ENCODE data around the gene SDSL. TPM values are rescaled to one million over a fixed set of nuclear protein-coding genes. Genes with fewer than 3 reads are reported as not detected.

The SDSL gene
- total RNA-seq, 3 donors from 2014 or later (not counting 1 experiment from before 2014, with no cell fraction given), result 1.0 to 7.5 (median 3.7) TPM

GRCh38 chr12:113396828-113397496 lies 25.2 kb upstream of the SDSL start:
- Mint-ChIP-seq H3K4me1 (no peaks in the 10 kb centered on the region), H3K36me3 (no peaks in the 10 kb centered on the region), H3K27me3 (ENCODE audit: low read depth in 2 of 2) (peaks cover 0 to 3% of the 10 kb centered on the region in 2 donors), H3K27ac (no peak overlapping the region), H3K4me3 (no peak overlapping the region), H3K9me3 (no peaks in the 10 kb centered on the region)
- H3K4me1 ChIP-seq (ENCODE audit: control insufficient read depth, insufficient read depth, low read length), result no peaks in the 10 kb centered on the region
- H3K9me3 ChIP-seq (ENCODE audit: control insufficient read depth, insufficient read depth, low read length), result no peaks in the 10 kb centered on the region
- no peak for ATAC-seq
- intact Hi-C loops (cut with micrococcal nuclease), result no loop called here
- no peak for TF ChIP-seq CTCF (IDR thresholded peaks at IDR 0.05)
- no peak overlapping the region for H3K27ac ChIP-seq (ENCODE audit: low read length)
- no peak for DNase-seq
- 79% methylated on average over 15 of the region's 16 CpGs for WGBS (ENCODE audit: insufficient coverage)
- H3K4me3 ChIP-seq (ENCODE audit: low read length), result no peak overlapping the region
- H3K36me3 ChIP-seq (ENCODE audit: control insufficient read depth, insufficient read depth, low read length), result no peaks in the 10 kb centered on the region
- H3K27me3 ChIP-seq (ENCODE audit: control insufficient read depth, insufficient read depth, low read length), result no peaks in the 10 kb centered on the region

DNA sequence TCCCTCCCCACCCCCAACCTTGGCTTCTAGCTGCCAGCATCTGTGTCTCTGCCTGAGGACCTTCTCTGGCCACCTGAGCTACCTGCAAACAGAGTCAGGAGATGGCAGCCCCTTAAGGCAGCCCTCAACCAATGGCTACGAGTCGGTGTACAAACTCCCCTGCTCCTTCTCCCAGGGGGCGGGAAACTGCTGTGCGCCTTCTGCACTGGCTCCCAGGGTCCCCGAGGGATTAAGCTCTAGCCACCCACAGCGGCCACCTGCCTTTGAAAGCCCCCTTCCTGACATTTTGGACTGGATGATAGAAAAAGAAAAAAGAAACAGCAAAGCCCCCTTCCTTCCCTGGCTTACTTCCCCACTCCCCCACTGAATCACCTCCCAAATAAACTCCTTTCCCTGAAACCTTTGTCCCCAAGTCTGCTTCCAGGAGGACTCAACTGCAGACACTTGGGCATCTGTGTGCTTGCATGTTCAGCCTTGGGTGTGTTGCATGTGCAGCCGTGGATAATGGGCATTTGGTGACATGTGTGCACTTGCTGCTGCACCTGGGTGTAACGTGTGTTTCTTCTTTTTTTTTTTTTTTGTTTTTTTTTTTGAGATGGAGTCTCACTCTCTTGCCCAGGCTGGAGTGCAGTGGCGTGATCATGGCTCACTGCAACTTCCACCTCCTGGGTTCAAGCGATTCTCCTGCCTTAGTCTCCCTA lies 24.5 kb upstream of the SDSL start:
- H3K4me1 Mint-ChIP-seq, result no peaks in the 10 kb centered on the region
- Histone ChIP-seq H3K36me3 (ENCODE audit: control insufficient read depth, insufficient read depth, low read length) (no peaks in the 10 kb centered on the region), H3K4me3 (ENCODE audit: low read length) (no peak overlapping the region), H3K4me1 (ENCODE audit: control insufficient read depth, insufficient read depth, low read length) (no peaks in the 10 kb centered on the region), H3K9me3 (ENCODE audit: control insufficient read depth, insufficient read depth, low read length) (no peaks in the 10 kb centered on the region), H3K27ac (ENCODE audit: low read length) (no peak overlapping the region), H3K27me3 (ENCODE audit: control insufficient read depth, insufficient read depth, low read length) (no peaks in the 10 kb centered on the region)
- H3K27ac Mint-ChIP-seq, result no peak overlapping the region
- ATAC-seq (no peak), DNase-seq (no peak)
- intact Hi-C loops (cut with micrococcal nuclease), result no loop called here
- 70% methylated on average over 9 of the region's 10 CpGs for WGBS (ENCODE audit: insufficient coverage)
- TF ChIP-seq CTCF (IDR thresholded peaks at IDR 0.05), result no peak
- no peaks in the 10 kb centered on the region for H3K9me3 Mint-ChIP-seq
- H3K27me3 Mint-ChIP-seq (ENCODE audit: low read depth in 2 of 2), result peaks cover 0 to 3% of the 10 kb centered on the region in 2 donors
- H3K36me3 Mint-ChIP-seq, result no peaks in the 10 kb centered on the region
- H3K4me3 Mint-ChIP-seq, result no peak overlapping the region

DNA sequence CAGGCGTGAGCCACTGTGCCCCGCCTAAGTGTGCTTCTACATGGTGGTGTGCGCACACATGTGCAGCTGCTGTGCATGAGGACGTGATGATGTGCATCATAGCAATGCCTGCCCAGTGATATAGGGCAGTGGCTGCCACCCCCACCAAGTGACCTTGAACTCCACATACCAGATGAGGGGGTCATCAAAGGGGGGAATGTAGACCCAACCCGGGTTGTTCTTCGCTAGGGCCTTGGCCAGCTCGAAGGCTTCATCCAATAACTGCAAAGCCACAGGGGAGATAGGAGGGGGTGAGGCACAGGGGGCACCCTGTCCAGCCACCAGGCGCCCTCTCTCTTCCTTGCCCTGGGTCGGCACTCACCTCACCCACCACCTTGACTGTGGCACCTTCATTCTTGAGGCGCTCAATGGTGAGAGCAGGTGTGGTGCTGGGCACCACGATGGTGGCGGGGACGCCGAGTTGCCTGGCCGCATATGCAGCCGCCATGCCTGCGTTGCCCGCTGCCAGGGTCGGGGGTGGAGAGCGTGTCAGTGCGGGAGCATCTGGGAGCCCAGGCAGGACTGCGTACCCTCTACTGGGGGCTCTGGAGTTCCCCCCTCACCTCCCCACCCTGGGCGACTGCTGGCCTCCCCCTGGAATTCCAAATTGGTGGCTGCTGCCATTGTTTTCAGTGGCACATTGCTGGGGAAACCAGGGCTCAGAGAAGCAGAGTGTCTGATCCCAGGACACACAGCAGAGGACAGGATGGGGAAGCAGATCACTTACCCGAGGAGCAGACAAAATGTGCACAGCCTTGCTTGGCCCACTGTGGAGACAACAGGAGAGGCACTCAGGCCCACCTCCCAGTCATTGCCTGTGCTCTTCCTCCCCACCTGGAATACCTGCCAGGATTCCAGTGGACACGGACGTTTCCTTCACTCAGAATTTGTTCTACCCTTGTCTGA lies 23.6 kb upstream of the SDSL start:
- DNase-seq (no peak), ATAC-seq (no peak)
- Mint-ChIP-seq H3K9me3 (no peaks in the 10 kb centered on the region), H3K27me3 (ENCODE audit: low read depth in 2 of 2) (peaks cover 0 to 3% of the 10 kb centered on the region in 2 donors), H3K4me3 (no peak overlapping the region), H3K4me1 (no peaks in the 10 kb centered on the region), H3K27ac (no peak overlapping the region), H3K36me3 (no peaks in the 10 kb centered on the region)
- no peak for TF ChIP-seq CTCF (IDR thresholded peaks at IDR 0.05)
- Histone ChIP-seq H3K36me3 (ENCODE audit: control insufficient read depth, insufficient read depth, low read length) (no peaks in the 10 kb centered on the region), H3K27me3 (ENCODE audit: control insufficient read depth, insufficient read depth, low read length) (no peaks in the 10 kb centered on the region), H3K9me3 (ENCODE audit: control insufficient read depth, insufficient read depth, low read length) (no peaks in the 10 kb centered on the region), H3K4me3 (ENCODE audit: low read length) (no peak overlapping the region), H3K4me1 (ENCODE audit: control insufficient read depth, insufficient read depth, low read length) (no peaks in the 10 kb centered on the region), H3K27ac (ENCODE audit: low read length) (no peak overlapping the region)
- intact Hi-C loops (cut with micrococcal nuclease), result no loop called here
- WGBS (ENCODE audit: insufficient coverage), result 88% methylated on average over 26 of the region's 26 CpGs
